KOPT-K1 (cell line): ENCODE measurements around the gene LRRC1.

ENCODE experiments used
- H3K27ac ChIP-seq: fragments of 200-600 bp; sonication (generic); 2 replicates; pipeline ENCODE4 v1.5.1; 2016; ENCODE audit warnings: antibody characterized with exemption, mild to moderate bottlenecking, low read depth, low read length; ENCODE audit not compliant: poor library complexity, severe bottlenecking
- H3K36me3 ChIP-seq: fragments of 200-600 bp; sonication (generic); 2 replicates; pipeline ENCODE4 v1.5.1; 2017; ENCODE audit warnings: antibody characterized with exemption, mild to moderate bottlenecking, low read length, moderate library complexity; ENCODE audit not compliant: insufficient read depth
- H3K9me3 ChIP-seq: fragments of 200-600 bp; sonication (generic); 2 replicates; pipeline ENCODE4 v1.5.1; 2017; ENCODE audit warnings: antibody characterized with exemption, low read length, mild to moderate bottlenecking; ENCODE audit not compliant: insufficient read depth, poor library complexity, severe bottlenecking

Gene LRRC1

GRCh38 chr6:53794720-53795339, at the start of gene LRRC1:
Gene LRRC1, plus strand, starts transcription at chr6:53795005. Its CDS starts 252 bp downstream, at chr6:53795257.
- peak within 1 kb of the TSS; percentile 83 for H3K27ac ChIP-seq

GRCh38 chr6:53746442-53747103, 48.2 kb upstream of the LRRC1 start:
- Histone ChIP-seq H3K9me3 (no peaks in the 10 kb centered on the region), H3K27ac (no peak overlapping the region), H3K36me3 (no peaks in the 10 kb centered on the region)

More at GRCh38 chr6:53794720-53795339, at the start of gene LRRC1:
- Histone ChIP-seq H3K36me3 (no peaks in the 10 kb centered on the region), H3K9me3 (peaks cover 6% of the 10 kb centered on the region)

GRCh38 chr6:53750052-53750650, 44.7 kb upstream of the LRRC1 start:
- H3K36me3 ChIP-seq = no peaks in the 10 kb centered on the region
- H3K27ac ChIP-seq = no peak overlapping the region
- no peaks in the 10 kb centered on the region for H3K9me3 ChIP-seq

GRCh38 chr6:53751417-53751816, 43.4 kb upstream of the LRRC1 start:
- Histone ChIP-seq H3K9me3 (no peaks in the 10 kb centered on the region), H3K36me3 (no peaks in the 10 kb centered on the region), H3K27ac (no peak overlapping the region)

GRCh38 chr6:53752440-53752839, 42.4 kb upstream of the LRRC1 start:
- H3K9me3 ChIP-seq = no peaks in the 10 kb centered on the region

GRCh38 chr6:53752856-53753255, 41.9 kb upstream of the LRRC1 start:
- H3K27ac ChIP-seq = no peak overlapping the region
- no peaks in the 10 kb centered on the region for H3K36me3 ChIP-seq
- no peaks in the 10 kb centered on the region for H3K9me3 ChIP-seq

More at GRCh38 chr6:53752440-53752839, 42.4 kb upstream of the LRRC1 start:
- Histone ChIP-seq H3K27ac (no peak overlapping the region), H3K36me3 (no peaks in the 10 kb centered on the region)

GRCh38 chr6:53754330-53754729, 40.5 kb upstream of the LRRC1 start:
- H3K9me3 ChIP-seq = no peaks in the 10 kb centered on the region
- no peak overlapping the region for H3K27ac ChIP-seq
- no peaks in the 10 kb centered on the region for H3K36me3 ChIP-seq

GRCh38 chr6:53756396-53756795, 38.4 kb upstream of the LRRC1 start:
- H3K36me3 ChIP-seq = no peaks in the 10 kb centered on the region
- H3K27ac ChIP-seq = no peak overlapping the region
- no peaks in the 10 kb centered on the region for H3K9me3 ChIP-seq

GRCh38 chr6:53758496-53758895, 36.3 kb upstream of the LRRC1 start:
- no peaks in the 10 kb centered on the region for H3K36me3 ChIP-seq
- no peak overlapping the region for H3K27ac ChIP-seq
- no peaks in the 10 kb centered on the region for H3K9me3 ChIP-seq

- H3K9me3 ChIP-seq = no peaks in the 10 kb centered on the region
Observed at GRCh38 chr6:53761036-53761435, 33.8 kb upstream of the LRRC1 start.

GRCh38 chr6:53765270-53765669, 29.5 kb upstream of the LRRC1 start:
- no peak overlapping the region for H3K27ac ChIP-seq
- H3K9me3 ChIP-seq = no peaks in the 10 kb centered on the region
- H3K36me3 ChIP-seq = no peaks in the 10 kb centered on the region

More at GRCh38 chr6:53761036-53761435, 33.8 kb upstream of the LRRC1 start:
- no peak overlapping the region for H3K27ac ChIP-seq
- H3K36me3 ChIP-seq = no peaks in the 10 kb centered on the region

GRCh38 chr6:53766930-53767329, 27.9 kb upstream of the LRRC1 start:
- no peak overlapping the region for H3K27ac ChIP-seq
- no peaks in the 10 kb centered on the region for H3K36me3 ChIP-seq
- no peaks in the 10 kb centered on the region for H3K9me3 ChIP-seq

GRCh38 chr6:53767941-53768340, 26.9 kb upstream of the LRRC1 start:
- Histone ChIP-seq H3K9me3 (no peaks in the 10 kb centered on the region), H3K36me3 (no peaks in the 10 kb centered on the region), H3K27ac (no peak overlapping the region)

GRCh38 chr6:53768636-53769035, 26.2 kb upstream of the LRRC1 start:
- Histone ChIP-seq H3K36me3 (no peaks in the 10 kb centered on the region), H3K27ac (no peak overlapping the region)

GRCh38 chr6:53770780-53771249, 24.0 kb upstream of the LRRC1 start:
- Histone ChIP-seq H3K36me3 (no peaks in the 10 kb centered on the region), H3K27ac (no peak overlapping the region), H3K9me3 (peaks cover 9% of the 10 kb centered on the region)

More at GRCh38 chr6:53768636-53769035, 26.2 kb upstream of the LRRC1 start:
- H3K9me3 ChIP-seq = peaks cover under 1% of the 10 kb centered on the region
